ENCODE data around the gene CALB2. TPM values are rescaled to one million over a fixed set of nuclear protein-coding genes. Genes with fewer than 3 reads are reported as not detected.

CALB2 gene
- total and polyA plus RNA-seq, 8 donors, result 0.35 to 0.60 TPM; not detected in 6

- peaks cover 0 to 40% of the 10 kb centered on the region in 2 donors for H3K27me3 ChIP-seq
- intact Hi-C loops (cut with DNase I), result no loop called here
- ATAC-seq (no peak), DNase-seq (peak in 1 of 4 donors; percentile 13)
- no peaks in the 10 kb centered on the region for H3K9me3 ChIP-seq
- no peak overlapping the region for H3K4me3 ChIP-seq
- TF ChIP-seq CTCF (IDR thresholded peaks at IDR 0.05), result no peak
- H3K36me3 ChIP-seq, result no peaks in the 10 kb centered on the region
- H3K4me1 ChIP-seq, result peaks cover 0 to 8% of the 10 kb centered on the region in 2 donors
- no peak overlapping the region for H3K27ac ChIP-seq
These were observed 842 bp upstream of the CALB2 start for GRCh38 chr16:71357681-71358080.

GRCh38 chr16:71359431-71359830 is 908 bp downstream of the CALB2 start:
- peaks cover 0 to 40% of the 10 kb centered on the region in 2 donors for H3K27me3 ChIP-seq
- ATAC-seq (no peak), DNase-seq (no peak)
- peaks cover 0 to 8% of the 10 kb centered on the region in 2 donors for H3K4me1 ChIP-seq
- intact Hi-C loops (cut with DNase I), result no loop called here
- no peak overlapping the region for H3K27ac ChIP-seq
- H3K36me3 ChIP-seq, result no peaks in the 10 kb centered on the region
- no peak overlapping the region for H3K4me3 ChIP-seq
- no peak for TF ChIP-seq CTCF (IDR thresholded peaks at IDR 0.05)
- H3K9me3 ChIP-seq, result no peaks in the 10 kb centered on the region

- H3K4me1 ChIP-seq, result peaks cover 0 to 8% of the 10 kb centered on the region in 2 donors
- no peak overlapping the region for H3K27ac ChIP-seq
- ATAC-seq (peak; percentile 27), DNase-seq (no peak)
- H3K27me3 ChIP-seq, result peaks cover 0 to 48% of the 10 kb centered on the region in 2 donors
- no peak for TF ChIP-seq CTCF (IDR thresholded peaks at IDR 0.05)
- no peak overlapping the region for H3K4me3 ChIP-seq
- H3K36me3 ChIP-seq, result no peaks in the 10 kb centered on the region
- no peaks in the 10 kb centered on the region for H3K9me3 ChIP-seq
- intact Hi-C loops (cut with DNase I), result no loop called here
These were observed 1.9 kb downstream of the CALB2 start for GRCh38 chr16:71360378-71360777.

- intact Hi-C loops (cut with DNase I), result no loop called here
- Histone ChIP-seq H3K27ac (no peak overlapping the region), H3K36me3 (no peaks in the 10 kb centered on the region), H3K27me3 (peaks cover 0 to 49% of the 10 kb centered on the region in 2 donors), H3K4me1 (no peaks in the 10 kb centered on the region), H3K9me3 (no peaks in the 10 kb centered on the region), H3K4me3 (no peak overlapping the region)
- DNase-seq (no peak), ATAC-seq (no peak)
- no peak for TF ChIP-seq CTCF (IDR thresholded peaks at IDR 0.05)
These were observed 5.7 kb downstream of the CALB2 start for GRCh38 chr16:71364133-71364681.

DNA sequence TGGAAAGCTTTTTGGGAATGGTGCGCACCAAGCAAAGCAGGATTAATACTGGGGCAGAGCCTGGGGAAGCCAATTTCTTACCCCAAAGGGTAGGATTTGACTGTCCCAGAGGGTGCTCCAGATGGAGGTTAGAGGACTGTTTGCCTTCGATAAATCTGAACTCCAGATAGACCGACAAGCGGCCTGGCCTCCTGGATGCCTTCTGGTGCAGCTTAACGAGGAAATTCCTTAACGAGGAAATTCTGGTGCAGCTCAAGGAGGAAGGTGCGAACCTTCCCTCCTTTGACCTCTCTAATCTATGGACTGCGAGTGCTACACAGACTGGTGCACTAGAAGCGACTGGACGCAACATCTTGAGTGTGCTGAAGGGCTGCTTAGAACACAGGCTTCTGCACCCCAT is 6.5 kb downstream of the CALB2 start:
- Histone ChIP-seq H3K27me3 (peaks cover 0 to 49% of the 10 kb centered on the region in 2 donors), H3K4me1 (no peaks in the 10 kb centered on the region), H3K27ac (no peak overlapping the region), H3K9me3 (no peaks in the 10 kb centered on the region), H3K4me3 (no peak overlapping the region), H3K36me3 (no peaks in the 10 kb centered on the region)
- TF ChIP-seq CTCF (IDR thresholded peaks at IDR 0.05), result no peak
- DNase-seq, result no peak
- intact Hi-C loops (cut with DNase I), result no loop called here
- ATAC-seq, result no peak

Measured in left lung (tissue), 10 donors.